Measurements from ENCODE around the gene GTSE1. TPM values are rescaled to one million over a fixed set of nuclear protein-coding genes. Genes with fewer than 3 reads are reported as not detected.

The GTSE1 gene
- polyA plus RNA-seq, 2 of the 4 experiments (the other 2 are of a cell fraction), result 11.5 to 25.7 TPM

DNA sequence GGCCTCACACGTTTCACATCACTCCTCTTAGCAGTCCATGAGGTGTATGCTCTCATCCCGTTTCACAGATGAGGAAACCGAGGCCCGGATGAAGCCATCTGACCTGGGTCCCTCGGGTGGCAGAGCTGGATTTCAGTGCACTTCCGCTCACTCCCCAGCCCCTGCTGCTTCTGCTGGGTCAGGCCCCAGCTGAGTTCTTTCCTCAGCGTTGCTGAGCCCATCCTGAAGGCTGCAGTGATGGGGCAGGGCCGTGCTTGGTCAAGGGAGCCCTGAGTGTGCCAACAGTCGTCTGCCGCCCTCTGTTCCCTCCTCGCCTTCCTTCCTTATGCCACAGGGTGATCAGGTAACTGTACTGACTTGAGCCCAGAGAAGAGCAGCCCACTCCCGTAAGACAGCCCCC lies 51.0 kb downstream of the GTSE1 start:
- Histone ChIP-seq H3K9me3 (no peaks in the 10 kb centered on the region), H3K4me2 (no peak overlapping the region), H3K4me3 (no peak overlapping the region), H3K27ac (no peak overlapping the region), H3K4me1 (peaks cover under 1% of the 10 kb centered on the region; the same call in 2 of the 3 replicates)
- ChIA-PET CTCF (interaction anchor here (2.0 kb wide), 1 partner anchor 194 kb away, joined by 6 read pairs; no protein-coding TSS in a partner anchor), POLR2A (no interaction called here)
- FAIRE-seq (no peak), ATAC-seq (no peak), DNase-seq (ENCODE audit: low read depth in 1 of 2, low spot score in 1 of 2) (no peak)
- 80% methylated on average over 7 of the region's 12 CpGs for WGBS (ENCODE audit: missing lambda C conversion rate)
- TF ChIP-seq PHF8 (IDR thresholded peaks at IDR 0.05; ENCODE audit: borderline replicate concordance, low read depth), result no peak

DNA sequence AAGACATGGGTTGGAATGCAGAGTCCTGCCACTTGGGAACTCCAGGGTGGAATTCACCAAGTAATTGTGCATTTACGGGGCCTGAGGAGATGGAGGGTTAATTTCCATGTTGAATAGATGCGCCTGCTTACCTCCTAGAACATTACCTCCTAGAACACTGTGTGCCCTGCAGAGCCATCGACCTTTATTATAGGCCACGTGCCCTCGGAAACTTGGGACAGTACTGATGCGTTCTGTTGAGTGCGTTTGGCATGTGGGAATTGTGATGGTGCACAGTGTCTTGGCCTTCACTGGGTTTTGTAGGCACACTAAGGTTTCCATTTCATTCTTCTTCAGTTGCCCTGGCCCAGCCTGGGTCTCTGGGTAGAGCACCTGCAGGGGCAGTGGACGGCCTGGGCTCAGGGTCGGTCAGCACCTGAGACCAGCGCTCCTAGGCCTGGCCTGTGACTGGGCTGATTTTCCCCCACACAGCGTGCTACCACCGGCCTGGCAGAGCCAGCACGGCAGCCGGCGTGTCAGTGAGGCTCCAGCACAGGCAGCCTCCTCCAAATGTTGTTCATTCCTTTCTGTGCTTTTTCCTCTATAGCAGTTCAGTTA lies 51.5 kb downstream of the GTSE1 start:
- Histone ChIP-seq H3K4me1 (peaks cover 6% of the 10 kb centered on the region), H3K4me3 (no peak overlapping the region), H3K9me3 (no peaks in the 10 kb centered on the region), H3K27ac (no peak overlapping the region), H3K4me2 (no peak overlapping the region)
- no peak for ATAC-seq
- ChIA-PET CTCF (interaction anchor here (2.0 to 11.9 kb wide), 2 partner anchors 190 to 194 kb away, joined by 6 to 184 read pairs; partner anchors contain the start of gene CELSR1), POLR2A (no interaction called here)
- no peak for DNase-seq (ENCODE audit: low read depth in 1 of 2, low spot score in 1 of 2)
- WGBS (ENCODE audit: missing lambda C conversion rate), result 92% methylated on average over 14 of the region's 15 CpGs
- TF ChIP-seq FOSL2 (IDR thresholded peaks at IDR 0.05) (no peak), FOSL2 (CRISPR knock-in tag; IDR thresholded peaks at IDR 0.05) (no peak), CBX2 (IDR thresholded peaks at IDR 0.05; ENCODE audit: borderline replicate concordance, low read depth) (no peak), HMGXB4 (CRISPR knock-in tag; IDR thresholded peaks at IDR 0.05; ENCODE audit: borderline replicate concordance) (no peak), HOXA7 (CRISPR knock-in tag; IDR thresholded peaks at IDR 0.05) (no peak), KDM1A (IDR thresholded peaks at IDR 0.05; ENCODE audit: low read depth) (no peak), RFX5 (IDR thresholded peaks at IDR 0.05) (no peak), EHMT2 (IDR thresholded peaks at IDR 0.05; ENCODE audit: low read depth) (no peak), USF2 (IDR thresholded peaks at IDR 0.05) (no peak)
- FAIRE-seq, result no peak

DNA sequence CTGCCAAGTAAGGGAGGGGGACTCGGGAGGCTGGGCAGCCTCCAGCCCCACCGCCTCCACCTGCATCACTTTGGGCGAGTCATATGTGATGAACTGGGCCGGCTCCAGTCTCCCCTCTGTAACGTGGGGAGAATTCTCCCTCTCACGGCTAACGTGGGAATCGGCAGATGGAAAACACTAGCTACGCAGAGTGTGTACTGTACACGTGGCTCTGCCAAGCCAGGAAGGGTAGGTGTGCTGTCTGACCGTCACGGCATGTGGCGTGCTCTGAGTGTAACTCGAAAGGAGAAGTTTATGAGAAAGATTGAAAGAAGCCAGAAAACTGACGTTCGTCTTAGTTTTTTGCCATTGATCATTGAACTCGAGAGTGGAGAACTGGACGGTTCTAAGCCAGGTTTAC lies 52.6 kb downstream of the GTSE1 start:
- ATAC-seq (no peak), DNase-seq (ENCODE audit: low read depth in 1 of 2, low spot score in 1 of 2) (no peak), FAIRE-seq (no peak)
- Histone ChIP-seq H3K4me3 (no peak overlapping the region), H3K4me1 (peaks cover 11% of the 10 kb centered on the region), H3K4me2 (no peak overlapping the region), H3K9me3 (no peaks in the 10 kb centered on the region), H3K27ac (no peak overlapping the region)
- 91% methylated on average over 18 of the region's 18 CpGs for WGBS (ENCODE audit: missing lambda C conversion rate)
- ChIA-PET POLR2A (no interaction called here), CTCF (interaction anchor here (1.5 to 11.9 kb wide), 2 partner anchors 10 to 189 kb away, joined by 4 to 184 read pairs; partner anchors contain the start of gene CELSR1)
- TF ChIP-seq KDM5A (IDR thresholded peaks at IDR 0.05) (no peak), HEYL (CRISPR knock-in tag; IDR thresholded peaks at IDR 0.05) (no peak), KDM1A (IDR thresholded peaks at IDR 0.05; ENCODE audit: low read depth) (no peak), JUN (IDR thresholded peaks at IDR 0.05) (no peak), MAX (IDR thresholded peaks at IDR 0.05) (no peak), FOSL2 (IDR thresholded peaks at IDR 0.05) (no peak), FOSL2 (CRISPR knock-in tag; IDR thresholded peaks at IDR 0.05) (no peak), ATOH8 (CRISPR knock-in tag; IDR thresholded peaks at IDR 0.05; ENCODE audit: low read depth) (no peak)

GRCh38 chr22:46349681-46350080 lies 53.0 kb downstream of the GTSE1 start:
- WGBS (ENCODE audit: missing lambda C conversion rate), result 75% methylated on average over 6 of the region's 6 CpGs
- Histone ChIP-seq H3K9me3 (no peaks in the 10 kb centered on the region), H3K27ac (no peak overlapping the region), H3K4me2 (no peak overlapping the region), H3K4me3 (no peak overlapping the region), H3K4me1 (peaks cover 11% of the 10 kb centered on the region)
- no peak for DNase-seq (ENCODE audit: low read depth in 1 of 2, low spot score in 1 of 2)
- ATAC-seq, result no peak
- POLR2A ChIA-PET, result no interaction called here
- FAIRE-seq, result no peak
- TF ChIP-seq TFCP2L1 (CRISPR knock-in tag; IDR thresholded peaks at IDR 0.05) (no peak), CTCF (IDR thresholded peaks at IDR 0.05) (no peak), MYC (IDR thresholded peaks at IDR 0.05; ENCODE audit: borderline replicate concordance, low read length) (no peak), ZFP36 (IDR thresholded peaks at IDR 0.05; ENCODE audit: borderline replicate concordance, partially characterized antibody) (no peak)
- CTCF ChIA-PET, result interaction anchor here (0.6 to 11.9 kb wide), 4 partner anchors 9 to 189 kb away, joined by 3 to 184 read pairs (median 4); partner anchors contain the start of gene CELSR1
